Measurements from ENCODE around the gene PRRT3. TPM values are rescaled to one million over a fixed set of nuclear protein-coding genes. Genes with fewer than 3 reads are reported as not detected.
A peak's percentile ranks its signal among the peaks of the same experiment; 100 is the strongest.

PRRT3 gene
- total RNA-seq, 1 experiment from 2014 or later = 9.2 TPM

DNA sequence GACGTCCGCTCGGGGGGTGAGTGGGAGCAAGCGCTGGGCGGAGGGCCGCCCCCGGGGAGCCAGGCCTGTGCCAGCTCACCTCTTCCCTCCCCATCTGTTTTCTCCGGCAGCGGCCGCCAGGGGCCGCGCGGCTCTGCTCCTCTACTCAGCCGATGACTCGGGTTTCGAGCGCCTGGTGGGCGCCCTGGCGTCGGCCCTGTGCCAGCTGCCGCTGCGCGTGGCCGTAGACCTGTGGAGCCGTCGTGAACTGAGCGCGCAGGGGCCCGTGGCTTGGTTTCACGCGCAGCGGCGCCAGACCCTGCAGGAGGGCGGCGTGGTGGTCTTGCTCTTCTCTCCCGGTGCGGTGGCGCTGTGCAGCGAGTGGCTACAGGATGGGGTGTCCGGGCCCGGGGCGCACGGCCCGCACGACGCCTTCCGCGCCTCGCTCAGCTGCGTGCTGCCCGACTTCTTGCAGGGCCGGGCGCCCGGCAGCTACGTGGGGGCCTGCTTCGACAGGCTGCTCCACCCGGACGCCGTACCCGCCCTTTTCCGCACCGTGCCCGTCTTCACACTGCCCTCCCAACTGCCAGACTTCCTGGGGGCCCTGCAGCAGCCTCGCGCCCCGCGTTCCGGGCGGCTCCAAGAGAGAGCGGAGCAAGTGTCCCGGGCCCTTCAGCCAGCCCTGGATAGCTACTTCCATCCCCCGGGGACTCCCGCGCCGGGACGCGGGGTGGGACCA is 19.2 kb downstream of the PRRT3 start (continued):
- TF ChIP-seq, protein P1, sequence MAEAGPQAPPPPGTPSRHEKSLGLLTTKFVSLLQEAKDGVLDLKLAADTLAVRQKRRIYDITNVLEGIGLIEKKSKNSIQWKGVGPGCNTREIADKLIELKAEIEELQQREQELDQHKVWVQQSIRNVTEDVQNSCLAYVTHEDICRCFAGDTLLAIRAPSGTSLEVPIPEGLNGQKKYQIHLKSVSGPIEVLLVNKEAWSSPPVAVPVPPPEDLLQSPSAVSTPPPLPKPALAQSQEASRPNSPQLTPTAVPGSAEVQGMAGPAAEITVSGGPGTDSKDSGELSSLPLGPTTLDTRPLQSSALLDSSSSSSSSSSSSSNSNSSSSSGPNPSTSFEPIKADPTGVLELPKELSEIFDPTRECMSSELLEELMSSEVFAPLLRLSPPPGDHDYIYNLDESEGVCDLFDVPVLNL (CRISPR knock-in tag; IDR thresholded peaks at IDR 0.05; ENCODE audit: borderline replicate concordance, low read depth) = 0 out of 2 replicates have a peak, but pooled peaks have one; percentile 63
- TF ChIP-seq TP53 (CRISPR knock-in tag; IDR thresholded peaks at IDR 0.05) = no peak
- TF ChIP-seq CREB1 (CRISPR knock-in tag; IDR thresholded peaks at IDR 0.05) = no peak
- TF ChIP-seq, protein P2, sequence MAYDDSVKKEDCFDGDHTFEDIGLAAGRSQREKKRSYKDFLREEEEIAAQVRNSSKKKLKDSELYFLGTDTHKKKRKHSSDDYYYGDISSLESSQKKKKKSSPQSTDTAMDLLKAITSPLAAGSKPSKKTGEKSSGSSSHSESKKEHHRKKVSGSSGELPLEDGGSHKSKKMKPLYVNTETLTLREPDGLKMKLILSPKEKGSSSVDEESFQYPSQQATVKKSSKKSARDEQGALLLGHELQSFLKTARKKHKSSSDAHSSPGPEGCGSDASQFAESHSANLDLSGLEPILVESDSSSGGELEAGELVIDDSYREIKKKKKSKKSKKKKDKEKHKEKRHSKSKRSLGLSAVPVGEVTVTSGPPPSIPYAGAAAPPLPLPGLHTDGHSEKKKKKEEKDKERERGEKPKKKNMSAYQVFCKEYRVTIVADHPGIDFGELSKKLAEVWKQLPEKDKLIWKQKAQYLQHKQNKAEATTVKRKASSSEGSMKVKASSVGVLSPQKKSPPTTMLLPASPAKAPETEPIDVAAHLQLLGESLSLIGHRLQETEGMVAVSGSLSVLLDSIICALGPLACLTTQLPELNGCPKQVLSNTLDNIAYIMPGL (CRISPR knock-in tag; IDR thresholded peaks at IDR 0.05) = peak; percentile 95
- no peak for TF ChIP-seq KAT7 (CRISPR knock-in tag; IDR thresholded peaks at IDR 0.05; ENCODE audit: borderline replicate concordance)
- TF ChIP-seq JAZF1 (CRISPR knock-in tag; IDR thresholded peaks at IDR 0.05) = no peak
- peak; percentile 68; the same call in 1 of the 2 replicates for TF ChIP-seq TEAD4 (CRISPR knock-in tag; IDR thresholded peaks at IDR 0.05)
- TF ChIP-seq, protein P3, sequence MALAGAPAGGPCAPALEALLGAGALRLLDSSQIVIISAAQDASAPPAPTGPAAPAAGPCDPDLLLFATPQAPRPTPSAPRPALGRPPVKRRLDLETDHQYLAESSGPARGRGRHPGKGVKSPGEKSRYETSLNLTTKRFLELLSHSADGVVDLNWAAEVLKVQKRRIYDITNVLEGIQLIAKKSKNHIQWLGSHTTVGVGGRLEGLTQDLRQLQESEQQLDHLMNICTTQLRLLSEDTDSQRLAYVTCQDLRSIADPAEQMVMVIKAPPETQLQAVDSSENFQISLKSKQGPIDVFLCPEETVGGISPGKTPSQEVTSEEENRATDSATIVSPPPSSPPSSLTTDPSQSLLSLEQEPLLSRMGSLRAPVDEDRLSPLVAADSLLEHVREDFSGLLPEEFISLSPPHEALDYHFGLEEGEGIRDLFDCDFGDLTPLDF (CRISPR knock-in tag; IDR thresholded peaks at IDR 0.05) = no peak; the same call in 1 of the 2 replicates
- TF ChIP-seq, protein P4, sequence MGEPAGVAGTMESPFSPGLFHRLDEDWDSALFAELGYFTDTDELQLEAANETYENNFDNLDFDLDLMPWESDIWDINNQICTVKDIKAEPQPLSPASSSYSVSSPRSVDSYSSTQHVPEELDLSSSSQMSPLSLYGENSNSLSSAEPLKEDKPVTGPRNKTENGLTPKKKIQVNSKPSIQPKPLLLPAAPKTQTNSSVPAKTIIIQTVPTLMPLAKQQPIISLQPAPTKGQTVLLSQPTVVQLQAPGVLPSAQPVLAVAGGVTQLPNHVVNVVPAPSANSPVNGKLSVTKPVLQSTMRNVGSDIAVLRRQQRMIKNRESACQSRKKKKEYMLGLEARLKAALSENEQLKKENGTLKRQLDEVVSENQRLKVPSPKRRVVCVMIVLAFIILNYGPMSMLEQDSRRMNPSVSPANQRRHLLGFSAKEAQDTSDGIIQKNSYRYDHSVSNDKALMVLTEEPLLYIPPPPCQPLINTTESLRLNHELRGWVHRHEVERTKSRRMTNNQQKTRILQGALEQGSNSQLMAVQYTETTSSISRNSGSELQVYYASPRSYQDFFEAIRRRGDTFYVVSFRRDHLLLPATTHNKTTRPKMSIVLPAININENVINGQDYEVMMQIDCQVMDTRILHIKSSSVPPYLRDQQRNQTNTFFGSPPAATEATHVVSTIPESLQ (CRISPR knock-in tag; IDR thresholded peaks at IDR 0.05) = no peak
- no peak for TF ChIP-seq SP1 (CRISPR knock-in tag; conservative IDR thresholded peaks at IDR 0.05)
- no peak for TF ChIP-seq SOX15 (CRISPR knock-in tag; IDR thresholded peaks at IDR 0.05)
- peak; percentile 33; the same call in 1 of the 2 replicates for TF ChIP-seq ZNF317 (CRISPR knock-in tag; IDR thresholded peaks at IDR 0.05; ENCODE audit: borderline replicate concordance, low read depth)
- TF ChIP-seq, protein P5, sequence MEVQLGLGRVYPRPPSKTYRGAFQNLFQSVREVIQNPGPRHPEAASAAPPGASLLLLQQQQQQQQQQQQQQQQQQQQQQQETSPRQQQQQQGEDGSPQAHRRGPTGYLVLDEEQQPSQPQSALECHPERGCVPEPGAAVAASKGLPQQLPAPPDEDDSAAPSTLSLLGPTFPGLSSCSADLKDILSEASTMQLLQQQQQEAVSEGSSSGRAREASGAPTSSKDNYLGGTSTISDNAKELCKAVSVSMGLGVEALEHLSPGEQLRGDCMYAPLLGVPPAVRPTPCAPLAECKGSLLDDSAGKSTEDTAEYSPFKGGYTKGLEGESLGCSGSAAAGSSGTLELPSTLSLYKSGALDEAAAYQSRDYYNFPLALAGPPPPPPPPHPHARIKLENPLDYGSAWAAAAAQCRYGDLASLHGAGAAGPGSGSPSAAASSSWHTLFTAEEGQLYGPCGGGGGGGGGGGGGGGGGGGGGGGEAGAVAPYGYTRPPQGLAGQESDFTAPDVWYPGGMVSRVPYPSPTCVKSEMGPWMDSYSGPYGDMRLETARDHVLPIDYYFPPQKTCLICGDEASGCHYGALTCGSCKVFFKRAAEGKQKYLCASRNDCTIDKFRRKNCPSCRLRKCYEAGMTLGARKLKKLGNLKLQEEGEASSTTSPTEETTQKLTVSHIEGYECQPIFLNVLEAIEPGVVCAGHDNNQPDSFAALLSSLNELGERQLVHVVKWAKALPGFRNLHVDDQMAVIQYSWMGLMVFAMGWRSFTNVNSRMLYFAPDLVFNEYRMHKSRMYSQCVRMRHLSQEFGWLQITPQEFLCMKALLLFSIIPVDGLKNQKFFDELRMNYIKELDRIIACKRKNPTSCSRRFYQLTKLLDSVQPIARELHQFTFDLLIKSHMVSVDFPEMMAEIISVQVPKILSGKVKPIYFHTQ (CRISPR knock-in tag; IDR thresholded peaks at IDR 0.05) = no peak
- TF ChIP-seq IRF2 (CRISPR knock-in tag; IDR thresholded peaks at IDR 0.05; ENCODE audit: borderline replicate concordance, low read depth) = no peak
- TF ChIP-seq OVOL2 (CRISPR knock-in tag; IDR thresholded peaks at IDR 0.05; ENCODE audit: borderline replicate concordance) = no peak
- TF ChIP-seq ZNF219 (CRISPR knock-in tag; IDR thresholded peaks at IDR 0.05; ENCODE audit: borderline replicate concordance) = 0 out of 2 replicates have a peak, but pooled peaks have one; percentile 79
- no peak for TF ChIP-seq TCF7 (CRISPR knock-in tag; IDR thresholded peaks at IDR 0.05; ENCODE audit: low read depth)
- TF ChIP-seq ZNF263 (CRISPR knock-in tag; IDR thresholded peaks at IDR 0.05; ENCODE audit: low read depth) = peak; percentile 30; the same call in 1 of the 2 replicates
- no peak for TF ChIP-seq FOXJ3 (CRISPR knock-in tag; IDR thresholded peaks at IDR 0.05; ENCODE audit: borderline replicate concordance)
- TF ChIP-seq, protein P6, sequence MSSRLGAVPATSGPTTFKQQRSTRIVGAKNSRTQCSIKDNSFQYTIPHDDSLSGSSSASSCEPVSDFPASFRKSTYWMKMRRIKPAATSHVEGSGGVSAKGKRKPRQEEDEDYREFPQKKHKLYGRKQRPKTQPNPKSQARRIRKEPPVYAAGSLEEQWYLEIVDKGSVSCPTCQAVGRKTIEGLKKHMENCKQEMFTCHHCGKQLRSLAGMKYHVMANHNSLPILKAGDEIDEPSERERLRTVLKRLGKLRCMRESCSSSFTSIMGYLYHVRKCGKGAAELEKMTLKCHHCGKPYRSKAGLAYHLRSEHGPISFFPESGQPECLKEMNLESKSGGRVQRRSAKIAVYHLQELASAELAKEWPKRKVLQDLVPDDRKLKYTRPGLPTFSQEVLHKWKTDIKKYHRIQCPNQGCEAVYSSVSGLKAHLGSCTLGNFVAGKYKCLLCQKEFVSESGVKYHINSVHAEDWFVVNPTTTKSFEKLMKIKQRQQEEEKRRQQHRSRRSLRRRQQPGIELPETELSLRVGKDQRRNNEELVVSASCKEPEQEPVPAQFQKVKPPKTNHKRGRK (CRISPR knock-in tag; IDR thresholded peaks at IDR 0.05; ENCODE audit: borderline replicate concordance) = no peak
- TF ChIP-seq, protein P7, sequence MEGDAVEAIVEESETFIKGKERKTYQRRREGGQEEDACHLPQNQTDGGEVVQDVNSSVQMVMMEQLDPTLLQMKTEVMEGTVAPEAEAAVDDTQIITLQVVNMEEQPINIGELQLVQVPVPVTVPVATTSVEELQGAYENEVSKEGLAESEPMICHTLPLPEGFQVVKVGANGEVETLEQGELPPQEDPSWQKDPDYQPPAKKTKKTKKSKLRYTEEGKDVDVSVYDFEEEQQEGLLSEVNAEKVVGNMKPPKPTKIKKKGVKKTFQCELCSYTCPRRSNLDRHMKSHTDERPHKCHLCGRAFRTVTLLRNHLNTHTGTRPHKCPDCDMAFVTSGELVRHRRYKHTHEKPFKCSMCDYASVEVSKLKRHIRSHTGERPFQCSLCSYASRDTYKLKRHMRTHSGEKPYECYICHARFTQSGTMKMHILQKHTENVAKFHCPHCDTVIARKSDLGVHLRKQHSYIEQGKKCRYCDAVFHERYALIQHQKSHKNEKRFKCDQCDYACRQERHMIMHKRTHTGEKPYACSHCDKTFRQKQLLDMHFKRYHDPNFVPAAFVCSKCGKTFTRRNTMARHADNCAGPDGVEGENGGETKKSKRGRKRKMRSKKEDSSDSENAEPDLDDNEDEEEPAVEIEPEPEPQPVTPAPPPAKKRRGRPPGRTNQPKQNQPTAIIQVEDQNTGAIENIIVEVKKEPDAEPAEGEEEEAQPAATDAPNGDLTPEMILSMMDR (IDR thresholded peaks at IDR 0.05) = peak; percentile 33
- peak; percentile 48; the same call in 1 of the 2 replicates for TF ChIP-seq TEAD1 (CRISPR knock-in tag; IDR thresholded peaks at IDR 0.05)
- TF ChIP-seq, protein P8, sequence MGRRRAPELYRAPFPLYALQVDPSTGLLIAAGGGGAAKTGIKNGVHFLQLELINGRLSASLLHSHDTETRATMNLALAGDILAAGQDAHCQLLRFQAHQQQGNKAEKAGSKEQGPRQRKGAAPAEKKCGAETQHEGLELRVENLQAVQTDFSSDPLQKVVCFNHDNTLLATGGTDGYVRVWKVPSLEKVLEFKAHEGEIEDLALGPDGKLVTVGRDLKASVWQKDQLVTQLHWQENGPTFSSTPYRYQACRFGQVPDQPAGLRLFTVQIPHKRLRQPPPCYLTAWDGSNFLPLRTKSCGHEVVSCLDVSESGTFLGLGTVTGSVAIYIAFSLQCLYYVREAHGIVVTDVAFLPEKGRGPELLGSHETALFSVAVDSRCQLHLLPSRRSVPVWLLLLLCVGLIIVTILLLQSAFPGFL (CRISPR knock-in tag; IDR thresholded peaks at IDR 0.05; ENCODE audit: borderline replicate concordance) = no peak

Data from WTC11 (cell line).